GM19397 (cell line): Measurements from ENCODE around the gene SBNO1.
"Not testable (repeated sequence)": the region's sequence is repeated elsewhere in the genome, so short reads cannot be mapped to it uniquely, and the experiment has no call there.

ENCODE experiments used
- ATAC-seq: cut with Tn5 transposase; IDR thresholded peaks from one replicate; pipeline ENCODE4 v1.9.1; 2021; ENCODE audit warnings: mild to moderate bottlenecking, moderate library complexity; ENCODE audit not compliant: unreplicated experiment

Gene SBNO1

DNA sequence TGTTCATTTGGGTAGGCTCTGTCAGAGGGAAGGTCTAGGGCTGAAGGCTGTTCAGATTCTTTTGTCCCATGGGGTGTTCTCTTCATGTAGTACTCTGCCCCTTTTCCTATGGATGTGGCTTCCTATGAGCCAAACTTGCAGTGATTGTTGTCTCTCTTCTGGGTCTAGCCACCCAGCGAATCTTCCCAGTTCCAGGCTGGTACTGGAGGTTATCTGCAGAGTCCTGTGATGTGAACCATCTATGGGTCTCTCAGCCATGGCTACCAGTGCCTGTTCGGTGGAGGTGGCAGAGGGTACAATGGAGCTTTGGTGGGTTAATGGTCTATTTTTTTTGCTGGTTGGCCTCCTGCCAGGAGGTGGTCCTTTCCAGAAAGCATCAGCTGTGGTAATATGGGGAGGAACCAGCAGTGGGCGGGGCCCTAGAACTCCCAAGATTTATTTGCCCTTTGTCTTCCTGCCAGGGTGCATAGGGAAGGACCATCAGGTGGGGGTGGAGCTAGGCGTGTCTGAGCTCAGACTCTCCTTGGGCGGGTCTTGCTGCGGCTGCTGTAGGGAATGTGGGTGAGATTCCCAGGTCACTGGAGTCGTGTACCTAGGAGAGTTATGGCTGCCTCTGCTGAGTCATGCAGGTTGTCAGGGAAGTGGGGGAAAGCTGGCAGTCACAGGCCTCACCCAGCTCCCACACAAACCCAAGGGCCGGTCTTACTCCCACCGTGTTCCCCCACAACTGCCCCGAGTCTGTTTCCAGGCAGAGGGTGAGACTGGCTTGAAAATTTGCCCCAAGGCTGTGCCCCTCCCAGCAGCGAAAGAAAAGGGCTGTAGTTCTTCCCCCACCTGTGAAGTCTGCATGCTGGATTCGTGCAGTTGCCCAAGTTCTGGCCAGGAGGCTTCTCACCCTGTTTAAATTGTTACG lies 113.9 kb downstream of the SBNO1 start:
- ATAC-seq: no peak

DNA sequence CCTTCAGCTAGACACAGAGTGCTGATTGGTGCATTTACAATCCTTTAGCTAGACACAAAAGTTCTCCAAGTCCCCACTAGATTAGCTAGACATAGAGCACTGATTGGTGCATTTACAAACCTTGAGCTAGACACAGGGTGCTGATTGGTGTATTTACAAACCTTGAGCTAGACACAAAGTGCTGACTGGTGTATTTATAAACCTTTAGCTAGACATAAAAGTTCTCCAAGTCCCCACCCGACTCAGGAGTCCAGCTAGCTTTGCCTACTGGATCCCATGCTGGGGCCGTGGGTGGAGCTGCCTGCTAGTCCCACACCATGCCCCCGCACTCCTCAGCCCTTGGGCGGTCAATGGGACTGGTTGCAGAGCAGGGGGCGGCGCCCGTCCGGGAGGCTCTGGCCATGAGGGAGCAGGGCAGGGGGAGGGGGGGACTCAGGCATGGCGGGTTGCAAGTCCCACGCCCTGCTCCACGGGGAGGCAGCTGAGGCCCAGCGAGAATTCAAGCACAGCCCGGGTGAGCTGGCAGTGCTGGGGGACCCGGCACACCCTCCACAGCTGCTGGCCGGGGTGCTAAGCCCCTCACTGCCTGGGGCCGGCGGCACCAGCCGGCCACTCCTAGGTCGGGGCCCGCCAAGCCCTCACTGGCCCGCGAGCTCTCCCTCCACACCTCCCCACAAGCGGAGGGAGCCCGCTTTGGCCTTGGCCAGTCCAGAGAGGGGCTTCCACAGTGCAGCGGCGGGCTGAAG lies 115.5 kb downstream of the SBNO1 start:
- not testable (repeated sequence) for ATAC-seq

DNA sequence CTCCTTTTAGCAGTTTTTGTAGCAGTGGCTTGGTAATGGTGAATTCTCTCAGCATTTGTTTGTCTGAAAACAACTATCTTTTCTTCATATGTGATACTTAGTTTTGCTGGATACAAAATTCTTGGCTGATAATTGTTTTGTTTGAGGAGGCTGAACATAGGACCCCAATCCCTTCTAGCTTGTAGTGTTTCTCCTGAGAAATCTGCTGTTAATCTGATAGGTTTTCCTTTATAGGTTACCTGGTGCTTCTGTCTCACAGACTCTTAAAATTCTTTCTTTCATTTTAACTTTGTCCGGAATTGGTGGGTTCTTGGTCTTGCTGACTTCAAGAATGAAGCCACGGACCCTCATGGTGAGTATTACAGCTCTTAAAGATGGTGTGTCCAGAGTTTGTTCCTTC lies 116.5 kb downstream of the SBNO1 start:
- ATAC-seq: not testable (repeated sequence)

DNA sequence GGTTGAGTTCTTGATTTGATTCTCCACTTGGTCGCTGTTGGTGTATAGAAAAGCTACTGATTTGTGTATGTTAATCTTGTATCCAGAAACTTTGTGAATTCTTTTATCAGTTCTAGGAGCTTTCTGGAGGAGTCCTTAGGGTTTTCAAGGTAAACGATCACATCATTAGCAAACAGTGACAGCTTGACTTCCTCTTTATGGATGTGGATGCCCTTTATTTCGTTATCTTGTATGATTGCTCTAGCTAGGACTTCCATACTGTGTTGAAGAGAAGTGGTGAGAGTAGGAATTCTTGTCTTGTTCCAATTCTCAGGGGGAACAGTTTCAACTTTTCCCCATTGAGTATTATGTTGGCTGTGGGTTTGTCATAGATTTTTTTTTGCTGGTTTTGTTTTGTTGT lies 119.0 kb downstream of the SBNO1 start:
- no peak for ATAC-seq

DNA sequence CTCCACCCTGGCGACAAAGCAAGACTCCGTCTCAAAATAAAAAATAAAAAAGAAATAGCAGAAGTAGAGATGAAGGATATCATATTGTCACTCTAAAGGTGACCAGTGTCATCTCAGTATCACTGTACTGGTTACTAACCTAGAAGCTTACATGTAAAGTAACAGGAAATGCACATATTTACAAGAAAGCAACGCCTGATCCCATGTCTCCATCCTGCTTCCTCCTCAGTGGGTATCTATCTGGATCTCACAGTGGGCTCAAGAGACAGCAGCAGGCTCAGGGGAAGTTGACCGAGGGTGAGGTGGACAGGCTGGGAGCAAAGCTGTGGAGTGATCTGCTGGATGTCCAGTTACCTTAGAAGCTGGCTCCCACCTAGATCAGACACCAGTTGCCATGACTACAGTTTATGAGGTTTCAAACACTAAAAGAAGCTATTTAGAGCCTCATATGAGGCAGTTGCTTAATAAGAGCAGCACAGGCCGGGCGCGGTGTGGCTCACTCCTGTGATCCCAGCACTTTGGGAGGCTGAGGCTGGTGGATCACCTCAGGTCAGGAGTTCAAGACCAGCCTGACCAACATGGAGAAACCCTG lies 120.9 kb downstream of the SBNO1 start:
- no peak for ATAC-seq

DNA sequence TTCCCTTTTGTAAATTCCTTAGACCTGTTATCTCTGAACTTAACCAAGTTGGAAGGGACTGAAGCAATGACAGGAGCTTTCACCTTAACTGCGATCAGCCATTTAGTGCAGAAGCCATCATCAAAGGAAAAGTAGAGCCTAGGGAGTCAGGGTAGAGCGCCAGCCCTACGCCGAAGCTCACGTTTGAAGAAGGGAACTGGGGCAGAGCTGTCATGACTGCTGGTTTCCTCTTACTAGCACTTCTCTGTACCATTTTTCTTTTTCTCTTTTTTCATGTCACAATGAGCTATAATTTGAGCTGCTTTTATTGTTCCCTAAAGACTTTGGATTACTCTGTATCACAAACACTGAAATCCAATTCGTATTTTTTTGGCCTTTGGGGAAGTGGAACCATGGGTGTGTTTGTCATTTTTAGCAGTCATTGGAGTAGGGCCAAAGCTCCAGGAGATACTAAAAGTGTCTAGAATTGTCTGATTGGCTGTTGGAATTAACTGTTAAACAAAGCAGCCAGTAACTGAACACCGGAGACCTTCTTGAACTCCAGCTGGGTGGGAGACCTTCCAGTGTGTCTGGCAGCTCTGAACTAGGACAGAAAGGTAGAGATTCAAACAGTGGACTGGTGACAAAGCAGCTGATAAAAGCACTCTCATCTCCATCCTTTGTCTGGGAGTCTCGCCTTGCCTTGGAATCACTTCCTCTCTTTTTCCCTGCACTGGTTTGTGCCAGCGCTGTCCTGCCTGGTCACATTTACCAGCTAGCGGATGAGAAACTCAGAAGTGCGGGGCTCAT lies 122.3 kb downstream of the SBNO1 start:
- no peak for ATAC-seq
